ENCODE results near the gene PSME2. TPM values are rescaled to one million over a fixed set of nuclear protein-coding genes. Genes with fewer than 3 reads are reported as not detected.

Gene PSME2
- total RNA-seq, 1 experiment from 2014 or later, result 288 TPM

GRCh38 chr14:24135834-24136683 lies 10.4 kb downstream of the PSME2 start, which contains the start of gene PSME1:
Gene PSME1 (plus strand): TSS chr14:24136194. CDS start chr14:24136263, 69 bp downstream.
- peak within 1 kb of the TSS; percentile 69 for H3K27ac Mint-ChIP-seq (ENCODE audit: unreplicated experiment)
- intact Hi-C loops (cut with micrococcal nuclease; ENCODE audit: unreplicated experiment), result no loop called here

GRCh38 chr14:24135584-24135833 lies 10.9 kb downstream of the PSME2 start:
- Mint-ChIP-seq H3K4me1 (ENCODE audit: low read depth, unreplicated experiment) (peaks cover 30% of the 10 kb centered on the region), H3K4me3 (ENCODE audit: low read depth, unreplicated experiment) (peak overlapping the region; percentile 82), H3K27me3 (ENCODE audit: unreplicated experiment) (no peaks in the 10 kb centered on the region), H3K36me3 (ENCODE audit: insufficient read depth, unreplicated experiment) (peaks cover 40% of the 10 kb centered on the region), H3K9me3 (ENCODE audit: low read depth, unreplicated experiment) (no peaks in the 10 kb centered on the region), H3K27ac (ENCODE audit: unreplicated experiment) (peak overlapping the region; percentile 69)
- intact Hi-C loops (cut with micrococcal nuclease; ENCODE audit: unreplicated experiment), result no loop called here
- no TSS peak for BruUV-seq (replicated peaks)
- DNase-seq, result no peak
- TF ChIP-seq CTCF (IDR thresholded peaks at IDR 0.05; ENCODE audit: unreplicated experiment), result no peak
- CTCF ChIA-PET, result interaction anchor here (0.9 to 2.5 kb wide), 7 partner anchors 12 to 56 kb away, joined by 3 to 9 read pairs (median 5); partner anchors contain the start of genes DCAF11, IRF9, NRL and PCK2

More at GRCh38 chr14:24135834-24136683, 10.4 kb downstream of the PSME2 start, which contains the start of gene PSME1:
- Mint-ChIP-seq H3K27me3 (ENCODE audit: unreplicated experiment) (no peaks in the 10 kb centered on the region), H3K36me3 (ENCODE audit: insufficient read depth, unreplicated experiment) (peaks cover 46% of the 10 kb centered on the region), H3K4me3 (ENCODE audit: low read depth, unreplicated experiment) (peak within 1 kb of the TSS; percentile 82), H3K9me3 (ENCODE audit: low read depth, unreplicated experiment) (no peaks in the 10 kb centered on the region), H3K4me1 (ENCODE audit: low read depth, unreplicated experiment) (peaks cover 30% of the 10 kb centered on the region)
- CTCF ChIA-PET, result interaction anchor here (0.9 to 2.5 kb wide), 7 partner anchors 11 to 56 kb away, joined by 3 to 9 read pairs (median 5); partner anchors contain the start of genes DCAF11, IRF9, NRL and PCK2
- BruUV-seq (replicated peaks), result no TSS peak
- TF ChIP-seq CTCF (IDR thresholded peaks at IDR 0.05; ENCODE audit: unreplicated experiment), result no peak
- DNase-seq, result peak; percentile 96

- H3K9me3 Mint-ChIP-seq (ENCODE audit: low read depth, unreplicated experiment), result no peaks in the 10 kb centered on the region
- H3K4me3 Mint-ChIP-seq (ENCODE audit: low read depth, unreplicated experiment), result no peak overlapping the region
- CTCF ChIA-PET, result no interaction called here
- H3K36me3 Mint-ChIP-seq (ENCODE audit: insufficient read depth, unreplicated experiment), result peaks cover 32% of the 10 kb centered on the region
- H3K27ac Mint-ChIP-seq (ENCODE audit: unreplicated experiment), result no peak overlapping the region
- no peak for TF ChIP-seq CTCF (IDR thresholded peaks at IDR 0.05; ENCODE audit: unreplicated experiment)
- H3K27me3 Mint-ChIP-seq (ENCODE audit: unreplicated experiment), result no peaks in the 10 kb centered on the region
- H3K4me1 Mint-ChIP-seq (ENCODE audit: low read depth, unreplicated experiment), result peaks cover 20% of the 10 kb centered on the region
- no TSS peak for BruUV-seq (replicated peaks)
- intact Hi-C loops (cut with micrococcal nuclease; ENCODE audit: unreplicated experiment), result no loop called here
- DNase-seq, result no peak
Measured at GRCh38 chr14:24133735-24134134, 12.7 kb downstream of the PSME2 start.

GRCh38 chr14:24132976-24133375 lies 13.4 kb downstream of the PSME2 start:
- H3K4me3 Mint-ChIP-seq (ENCODE audit: low read depth, unreplicated experiment), result no peak overlapping the region
- CTCF ChIA-PET, result no interaction called here
- no peak for DNase-seq
- H3K9me3 Mint-ChIP-seq (ENCODE audit: low read depth, unreplicated experiment), result no peaks in the 10 kb centered on the region
- no peak for TF ChIP-seq CTCF (IDR thresholded peaks at IDR 0.05; ENCODE audit: unreplicated experiment)
- no TSS peak for BruUV-seq (replicated peaks)
- peaks cover 20% of the 10 kb centered on the region for H3K4me1 Mint-ChIP-seq (ENCODE audit: low read depth, unreplicated experiment)
- H3K27ac Mint-ChIP-seq (ENCODE audit: unreplicated experiment), result no peak overlapping the region
- H3K36me3 Mint-ChIP-seq (ENCODE audit: insufficient read depth, unreplicated experiment), result peaks cover 25% of the 10 kb centered on the region
- intact Hi-C loops (cut with micrococcal nuclease; ENCODE audit: unreplicated experiment), result no loop called here
- H3K27me3 Mint-ChIP-seq (ENCODE audit: unreplicated experiment), result no peaks in the 10 kb centered on the region
